Transverse colon (tissue), 3 donors: Measurements from ENCODE around the gene RALGDS.

ENCODE experiments used
- CTCF ChIP-seq, 5 experiments: fragments of 200-600 bp in 3 of 5; fragments of 450-650 bp in 2 of 5; sonication (generic) in 3 of 5; IDR thresholded peaks; 1 replicate in 2 of 5; 2 replicates in 3 of 5; pipeline ENCODE4 v1.5.1; 2016 to 2017; ENCODE audit warnings: antibody characterized with exemption in 5 of 5, inconsistent platforms in 3 of 5, mild to moderate bottlenecking in 2 of 5, moderate library complexity in 1 of 5
- POLR2A ChIP-seq: fragments of 450-650 bp; IDR thresholded peaks from one replicate; pipeline ENCODE4 v1.6.1; 2016; ENCODE audit warnings: antibody characterized with exemption, mild to moderate bottlenecking, moderate library complexity

- TF ChIP-seq POLR2A (no peak), CTCF (IDR thresholded peaks at IDR 0.05) (no peak)
These were observed 13.8 kb downstream of the RALGDS start for GRCh38 chr9:133107245-133107722.
